ENCODE measurements around the gene CDH13.

The CDH13 gene

GRCh38 chr16:83473926-83474650 is 847.3 kb downstream of the CDH13 start:
- no peak overlapping the region for H3K4me3 ChIP-seq (ENCODE audit: low read depth in 1 of 2, low read length in 2 of 2)
- peaks cover 3% of the 10 kb centered on the region for H3K27me3 ChIP-seq (ENCODE audit: insufficient read depth, low read length, poor library complexity)
- TF ChIP-seq EZH2 (IDR thresholded peaks at IDR 0.05; ENCODE audit: borderline replicate concordance, low read depth, low read length, severe bottlenecking): no peak
- TF ChIP-seq, protein P1, sequence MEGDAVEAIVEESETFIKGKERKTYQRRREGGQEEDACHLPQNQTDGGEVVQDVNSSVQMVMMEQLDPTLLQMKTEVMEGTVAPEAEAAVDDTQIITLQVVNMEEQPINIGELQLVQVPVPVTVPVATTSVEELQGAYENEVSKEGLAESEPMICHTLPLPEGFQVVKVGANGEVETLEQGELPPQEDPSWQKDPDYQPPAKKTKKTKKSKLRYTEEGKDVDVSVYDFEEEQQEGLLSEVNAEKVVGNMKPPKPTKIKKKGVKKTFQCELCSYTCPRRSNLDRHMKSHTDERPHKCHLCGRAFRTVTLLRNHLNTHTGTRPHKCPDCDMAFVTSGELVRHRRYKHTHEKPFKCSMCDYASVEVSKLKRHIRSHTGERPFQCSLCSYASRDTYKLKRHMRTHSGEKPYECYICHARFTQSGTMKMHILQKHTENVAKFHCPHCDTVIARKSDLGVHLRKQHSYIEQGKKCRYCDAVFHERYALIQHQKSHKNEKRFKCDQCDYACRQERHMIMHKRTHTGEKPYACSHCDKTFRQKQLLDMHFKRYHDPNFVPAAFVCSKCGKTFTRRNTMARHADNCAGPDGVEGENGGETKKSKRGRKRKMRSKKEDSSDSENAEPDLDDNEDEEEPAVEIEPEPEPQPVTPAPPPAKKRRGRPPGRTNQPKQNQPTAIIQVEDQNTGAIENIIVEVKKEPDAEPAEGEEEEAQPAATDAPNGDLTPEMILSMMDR (IDR thresholded peaks at IDR 0.05; ENCODE audit: borderline replicate concordance, extremely low read depth, low read length, poor library complexity, severe bottlenecking): no peak
- no peaks in the 10 kb centered on the region for H3K9me3 ChIP-seq (ENCODE audit: insufficient read depth, low read length, severe bottlenecking)
- no peaks in the 10 kb centered on the region for H4K20me1 ChIP-seq (ENCODE audit: insufficient read depth, low read length)
- no peak for DNase-seq
- no peaks in the 10 kb centered on the region for H3K79me2 ChIP-seq (ENCODE audit: insufficient read depth, low read length)
- H3K9ac ChIP-seq (ENCODE audit: low read depth, low read length): no peak overlapping the region
- no peak overlapping the region for H3K4me2 ChIP-seq (ENCODE audit: insufficient read depth, low read length)
- no peak overlapping the region for H2AFZ ChIP-seq (ENCODE audit: low read depth, low read length)
- H3K27ac ChIP-seq (ENCODE audit: low read length): no peak overlapping the region
- no peak for ATAC-seq (ENCODE audit: insufficient read depth, low read depth)
- H3K4me1 ChIP-seq (ENCODE audit: insufficient read depth, low read length): no peaks in the 10 kb centered on the region
- no peaks in the 10 kb centered on the region for H3K36me3 ChIP-seq (ENCODE audit: insufficient read depth, low read length)

GRCh38 chr16:83475108-83475507 is 848.3 kb downstream of the CDH13 start:
- ATAC-seq (ENCODE audit: insufficient read depth, low read depth): no peak
- TF ChIP-seq, protein P1 (IDR thresholded peaks at IDR 0.05; ENCODE audit: borderline replicate concordance, extremely low read depth, low read length, poor library complexity, severe bottlenecking): no peak
- no peak for TF ChIP-seq EZH2 (IDR thresholded peaks at IDR 0.05; ENCODE audit: borderline replicate concordance, low read depth, low read length, severe bottlenecking)
- no peak for DNase-seq

GRCh38 chr16:83481589-83481988 is 854.8 kb downstream of the CDH13 start:
- H3K9ac ChIP-seq (ENCODE audit: low read depth, low read length): no peak overlapping the region
- H3K36me3 ChIP-seq (ENCODE audit: insufficient read depth, low read length): no peaks in the 10 kb centered on the region
- TF ChIP-seq EZH2 (IDR thresholded peaks at IDR 0.05; ENCODE audit: borderline replicate concordance, low read depth, low read length, severe bottlenecking): no peak
- no peak for ATAC-seq (ENCODE audit: insufficient read depth, low read depth)
- H3K4me2 ChIP-seq (ENCODE audit: insufficient read depth, low read length): no peak overlapping the region
- H3K4me1 ChIP-seq (ENCODE audit: insufficient read depth, low read length): no peaks in the 10 kb centered on the region
- H4K20me1 ChIP-seq (ENCODE audit: insufficient read depth, low read length): no peaks in the 10 kb centered on the region
- H3K27ac ChIP-seq (ENCODE audit: low read length): no peak overlapping the region
- H3K79me2 ChIP-seq (ENCODE audit: insufficient read depth, low read length): no peaks in the 10 kb centered on the region
- no peaks in the 10 kb centered on the region for H3K9me3 ChIP-seq (ENCODE audit: insufficient read depth, low read length, severe bottlenecking)
- no peak overlapping the region for H3K4me3 ChIP-seq (ENCODE audit: low read depth in 1 of 2, low read length in 2 of 2)
- no peak for DNase-seq
- H3K27me3 ChIP-seq (ENCODE audit: insufficient read depth, low read length, poor library complexity): no peaks in the 10 kb centered on the region
- H2AFZ ChIP-seq (ENCODE audit: low read depth, low read length): no peak overlapping the region

More at GRCh38 chr16:83475108-83475507, 848.3 kb downstream of the CDH13 start:
- Histone ChIP-seq H3K9me3 (ENCODE audit: insufficient read depth, low read length, severe bottlenecking) (no peaks in the 10 kb centered on the region), H3K36me3 (ENCODE audit: insufficient read depth, low read length) (no peaks in the 10 kb centered on the region), H3K79me2 (ENCODE audit: insufficient read depth, low read length) (no peaks in the 10 kb centered on the region), H3K9ac (ENCODE audit: low read depth, low read length) (no peak overlapping the region), H3K27me3 (ENCODE audit: insufficient read depth, low read length, poor library complexity) (peaks cover 3% of the 10 kb centered on the region), H3K4me3 (ENCODE audit: low read depth in 1 of 2, low read length in 2 of 2) (no peak overlapping the region), H3K4me1 (ENCODE audit: insufficient read depth, low read length) (no peaks in the 10 kb centered on the region), H3K4me2 (ENCODE audit: insufficient read depth, low read length) (no peak overlapping the region), H3K27ac (ENCODE audit: low read length) (no peak overlapping the region), H2AFZ (ENCODE audit: low read depth, low read length) (no peak overlapping the region), H4K20me1 (ENCODE audit: insufficient read depth, low read length) (no peaks in the 10 kb centered on the region)

DNA sequence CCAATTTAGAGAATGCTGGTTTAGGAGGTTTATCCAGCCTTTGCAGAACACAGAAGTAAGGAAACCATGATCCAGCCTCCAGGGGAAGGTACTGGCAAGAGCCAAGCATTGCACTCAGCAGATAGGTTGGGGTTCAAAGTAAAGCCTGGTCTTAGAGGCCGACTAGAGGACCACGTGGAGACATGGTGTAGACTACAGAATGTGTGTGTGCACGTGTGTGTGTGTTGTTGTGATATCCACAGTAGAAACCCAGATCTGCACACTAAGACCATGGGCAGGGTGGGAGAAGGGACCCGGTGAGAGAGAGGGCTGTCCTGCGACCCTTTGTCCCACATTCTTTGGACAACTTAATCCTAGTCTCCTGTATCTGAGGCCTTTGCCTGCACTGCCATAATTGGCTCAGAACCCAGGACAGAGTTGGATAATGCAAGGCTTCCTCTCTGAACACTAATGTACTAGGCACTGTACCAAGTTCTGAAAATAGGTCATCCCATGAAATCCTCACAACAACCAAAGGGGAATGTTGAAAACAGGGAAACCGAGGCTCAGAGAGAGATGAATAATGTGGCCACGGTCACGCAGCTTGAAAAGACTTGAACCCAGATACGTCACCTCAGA is 855.9 kb downstream of the CDH13 start:
- DNase-seq (no peak), ATAC-seq (ENCODE audit: insufficient read depth, low read depth) (no peak)
- Histone ChIP-seq H4K20me1 (ENCODE audit: insufficient read depth, low read length) (no peaks in the 10 kb centered on the region), H3K27me3 (ENCODE audit: insufficient read depth, low read length, poor library complexity) (no peaks in the 10 kb centered on the region), H3K4me2 (ENCODE audit: insufficient read depth, low read length) (no peak overlapping the region), H3K9me3 (ENCODE audit: insufficient read depth, low read length, severe bottlenecking) (no peaks in the 10 kb centered on the region), H2AFZ (ENCODE audit: low read depth, low read length) (no peak overlapping the region), H3K4me3 (ENCODE audit: low read depth in 1 of 2, low read length in 2 of 2) (no peak overlapping the region), H3K4me1 (ENCODE audit: insufficient read depth, low read length) (no peaks in the 10 kb centered on the region), H3K36me3 (ENCODE audit: insufficient read depth, low read length) (no peaks in the 10 kb centered on the region), H3K9ac (ENCODE audit: low read depth, low read length) (no peak overlapping the region), H3K27ac (ENCODE audit: low read length) (no peak overlapping the region), H3K79me2 (ENCODE audit: insufficient read depth, low read length) (no peaks in the 10 kb centered on the region)
- TF ChIP-seq EZH2 (IDR thresholded peaks at IDR 0.05; ENCODE audit: borderline replicate concordance, low read depth, low read length, severe bottlenecking): no peak
- TF ChIP-seq, protein P1 (IDR thresholded peaks at IDR 0.05; ENCODE audit: borderline replicate concordance, extremely low read depth, low read length, poor library complexity, severe bottlenecking): no peak
